Measurements from ENCODE around the gene CXCL8. TPM values are rescaled to one million over a fixed set of nuclear protein-coding genes. Genes with fewer than 3 reads are reported as not detected.

CXCL8 gene
- total and polyA plus RNA-seq, 4 donors = 0.33 to 3.8 (median 1.1) TPM

GRCh38 chr4:73703320-73703719 lies 37.0 kb upstream of the CXCL8 start:
- H3K4me1 ChIP-seq (ENCODE audit: control insufficient read depth in 4 of 4, insufficient read depth in 4 of 4, low read length in 3 of 4) = peaks cover 0 to 4% (median 0%) of the 10 kb centered on the region in 4 donors
- H3K36me3 ChIP-seq (ENCODE audit: control insufficient read depth in 4 of 4, insufficient read depth in 3 of 4, low read depth in 1 of 4, low read length in 3 of 4) = no peaks in the 10 kb centered on the region
- 51% methylated on average over 1 of the region's 1 CpG for WGBS
- no peak overlapping the region for H3K4me3 ChIP-seq (ENCODE audit: low read depth in 1 of 3, low read length in 3 of 3)
- TF ChIP-seq MAX (IDR thresholded peaks at IDR 0.05) (no peak), RXRA (IDR thresholded peaks at IDR 0.05) (no peak), YY1 (IDR thresholded peaks at IDR 0.05) (no peak), SP1 (IDR thresholded peaks at IDR 0.05) (no peak), ATF3 (IDR thresholded peaks at IDR 0.05) (no peak), JUND (IDR thresholded peaks at IDR 0.05) (no peak), NR2F2 (IDR thresholded peaks at IDR 0.05) (no peak), HNF4A (conservative IDR thresholded peaks at IDR 0.05) (no peak), FOXA2 (IDR thresholded peaks at IDR 0.05) (no peak), REST (IDR thresholded peaks at IDR 0.05) (no peak), RAD21 (IDR thresholded peaks at IDR 0.05) (no peak), HNF4G (IDR thresholded peaks at IDR 0.05) (no peak), TAF1 (conservative IDR thresholded peaks at IDR 0.05) (no peak), ZBTB33 (IDR thresholded peaks at IDR 0.05) (no peak)
- H3K9me3 ChIP-seq (ENCODE audit: control insufficient read depth in 4 of 4, low read length in 3 of 4) = no peaks in the 10 kb centered on the region
- no peak for DNase-seq (ENCODE audit: low spot score)
- no peak overlapping the region for H3K9ac ChIP-seq (ENCODE audit: low read depth in 1 of 2, low read length in 2 of 2)
- H3K27me3 ChIP-seq (ENCODE audit: control insufficient read depth in 4 of 4, insufficient read depth in 4 of 4, low read length in 3 of 4) = no peaks in the 10 kb centered on the region
- H3K27ac ChIP-seq (ENCODE audit: low read depth in 1 of 2, low read length in 2 of 2) = no peak overlapping the region

GRCh38 chr4:73704314-73705055 lies 35.9 kb upstream of the CXCL8 start:
- no peaks in the 10 kb centered on the region for H3K9me3 ChIP-seq (ENCODE audit: control insufficient read depth in 4 of 4, low read length in 3 of 4)
- no peak overlapping the region for H3K4me3 ChIP-seq (ENCODE audit: low read depth in 1 of 3, low read length in 3 of 3)
- H3K4me1 ChIP-seq (ENCODE audit: control insufficient read depth in 4 of 4, insufficient read depth in 4 of 4, low read length in 3 of 4) = peaks cover 0 to 4% (median 0%) of the 10 kb centered on the region in 4 donors
- H3K9ac ChIP-seq (ENCODE audit: low read depth in 1 of 2, low read length in 2 of 2) = no peak overlapping the region
- 44% methylated on average over 9 of the region's 9 CpGs for WGBS
- no peaks in the 10 kb centered on the region for H3K36me3 ChIP-seq (ENCODE audit: control insufficient read depth in 4 of 4, insufficient read depth in 3 of 4, low read depth in 1 of 4, low read length in 3 of 4)
- DNase-seq (ENCODE audit: low spot score) = no peak
- no peaks in the 10 kb centered on the region for H3K27me3 ChIP-seq (ENCODE audit: control insufficient read depth in 4 of 4, insufficient read depth in 4 of 4, low read length in 3 of 4)
- H3K27ac ChIP-seq (ENCODE audit: low read depth in 1 of 2, low read length in 2 of 2) = peak overlapping the region; percentile 45 to 76
- no peak for TF ChIP-seq FOXA1 (IDR thresholded peaks at IDR 0.05)
- peak; percentile 35 to 60 for TF ChIP-seq RXRA (IDR thresholded peaks at IDR 0.05)
- no peak for TF ChIP-seq REST (IDR thresholded peaks at IDR 0.05)
- TF ChIP-seq ATF3 (IDR thresholded peaks at IDR 0.05) = no peak
- TF ChIP-seq MAX (IDR thresholded peaks at IDR 0.05) = peak; percentile 74
- TF ChIP-seq RAD21 (IDR thresholded peaks at IDR 0.05) = peak; percentile 33 to 38
- TF ChIP-seq NR2F2 (IDR thresholded peaks at IDR 0.05) = peak; percentile 78
- peak; percentile 68 to 85 for TF ChIP-seq JUND (IDR thresholded peaks at IDR 0.05)
- TF ChIP-seq HNF4A (conservative IDR thresholded peaks at IDR 0.05) = peak in 1 of 2 donors; percentile 24
- TF ChIP-seq YY1 (IDR thresholded peaks at IDR 0.05) = peak; percentile 37
- TF ChIP-seq TAF1 (conservative IDR thresholded peaks at IDR 0.05) = no peak
- no peak for TF ChIP-seq ZBTB33 (IDR thresholded peaks at IDR 0.05)
- no peak for TF ChIP-seq EGR1 (IDR thresholded peaks at IDR 0.05; ENCODE audit: low read depth in 2 of 2)
- TF ChIP-seq SP1 (IDR thresholded peaks at IDR 0.05) = peak; percentile 49
- TF ChIP-seq HNF4G (IDR thresholded peaks at IDR 0.05) = no peak
- no peak for TF ChIP-seq GABPA (IDR thresholded peaks at IDR 0.05 in 1 of 2, conservative IDR thresholded peaks at IDR 0.05 in 1 of 2)

Data from liver (tissue), 9 donors.